H1 (cell line): ENCODE measurements around the gene TMPRSS2. TPM values are rescaled to one million over a fixed set of nuclear protein-coding genes. Genes with fewer than 3 reads are reported as not detected.

Source experiments
- CTCF ChIA-PET: fragments of 300-600 bp; sonication (Branson Sonifier 250); formaldehyde crosslinking; loops from one replicate; lab custom pipeline; 2021; ENCODE audit not compliant: partially characterized antibody; lab: Charles Lee
- POLR2A ChIA-PET: fragments of 300-600 bp; sonication (Branson Sonifier 250); formaldehyde crosslinking; loops from one replicate; lab custom pipeline; 2021; ENCODE audit warnings: inconsistent platforms; ENCODE audit not compliant: partially characterized antibody; lab: Charles Lee
- DNase-seq, 2 experiments: peaks; one replicate each; pipeline versions ENCODE4 v3.0.0 to v3.0.0-alpha.2; 2010 to 2022; ENCODE audit warnings: low spot score in 2 of 2, low read depth in 1 of 2, mixed read lengths in 1 of 2
- FAIRE-seq: peaks from 2 replicates; lab custom pipeline; 2011; peaks lifted over from hg19 to GRCh38; lab: Jason Lieb, UNC
- H2AFZ ChIP-seq: 2 replicates; pipeline ENCODE4 v1.8.1; 2012; ENCODE audit warnings: low read length, inconsistent platforms
- H2AK5ac ChIP-seq: 2 replicates; pipeline ENCODE4 v1.6.1; 2013; ENCODE audit warnings: low read depth, low read length
- H2BK120ac ChIP-seq: replicated peaks from 2 replicates; pipeline ENCODE3; 2013; ENCODE audit warnings: low read depth, low read length, inconsistent platforms
- H2BK12ac ChIP-seq: 2 replicates; pipeline ENCODE4 v1.6.1; 2013; ENCODE audit warnings: low read depth, low read length
- H2BK15ac ChIP-seq: 2 replicates; pipeline ENCODE4 v1.6.1; 2013; ENCODE audit warnings: low read length
- H2BK20ac ChIP-seq: 2 replicates; pipeline ENCODE4 v1.6.1; 2013; ENCODE audit warnings: low read length
- H2BK5ac ChIP-seq: 2 replicates; pipeline ENCODE4 v1.6.1; 2013; ENCODE audit warnings: low read depth, low read length
- H3K14ac ChIP-seq: 2 replicates; pipeline ENCODE4 v1.6.1; 2013; ENCODE audit warnings: inconsistent platforms; ENCODE audit not compliant: insufficient read length
- H3K18ac ChIP-seq: 2 replicates; pipeline ENCODE4 v1.6.1; 2013; ENCODE audit warnings: low read length; ENCODE audit errors: extremely low read depth
- H3K23ac ChIP-seq: 2 replicates; pipeline ENCODE4 v1.6.1; 2013; ENCODE audit warnings: inconsistent platforms; ENCODE audit not compliant: insufficient read length
- H3K23me2 ChIP-seq: 2 replicates; pipeline ENCODE4 v1.6.1; 2013; ENCODE audit warnings: low read depth, low read length
- H3K27ac ChIP-seq: 2 replicates; pipeline ENCODE4 v1.6.1; 2011; ENCODE audit warnings: low read depth, low read length, inconsistent platforms
- H3K27me3 ChIP-seq, 4 experiments: replicated peaks in 1 of 4; 1 replicate in 1 of 4; 2 replicates in 3 of 4; pipeline versions ENCODE4 v1.6.1 to v1.8.1; 2011 to 2013; ENCODE audit warnings: low read length in 3 of 4, mild to moderate bottlenecking in 3 of 4, inconsistent platforms in 2 of 4, mixed read lengths in 2 of 4, moderate library complexity in 1 of 4; ENCODE audit not compliant: control insufficient read depth in 3 of 4, insufficient read depth in 3 of 4; ENCODE audit errors: extremely low read depth in 1 of 4
- H3K36me3 ChIP-seq, 4 experiments: 2 replicates each; pipeline versions ENCODE4 v1.6.1 to v1.8.1; 2011 to 2013; ENCODE audit warnings: mild to moderate bottlenecking in 4 of 4, low read length in 3 of 4, moderate library complexity in 2 of 4, control low read depth in 1 of 4, inconsistent platforms in 1 of 4; ENCODE audit not compliant: insufficient read depth in 4 of 4, control insufficient read depth in 2 of 4
- H3K4ac ChIP-seq: replicated peaks from 2 replicates; pipeline ENCODE3; 2013; ENCODE audit warnings: low read length, low read depth, mixed read lengths, inconsistent platforms; ENCODE audit not compliant: insufficient read length
- H3K4me1 ChIP-seq, 4 experiments: replicated peaks in 1 of 4; 1 replicate in 1 of 4; 2 replicates in 3 of 4; pipeline versions ENCODE4 v1.6.1 to v1.8.1; 2011 to 2013; ENCODE audit warnings: low read length in 3 of 4, inconsistent platforms in 2 of 4, mixed read lengths in 1 of 4; ENCODE audit not compliant: insufficient read depth in 4 of 4, control insufficient read depth in 3 of 4
- H3K4me2 ChIP-seq, 2 experiments: 2 replicates each; pipeline versions ENCODE4 v1.6.1 to v1.8.1; 2011 to 2013; ENCODE audit warnings: low read depth in 2 of 2, low read length in 2 of 2, control low read depth in 1 of 2, inconsistent platforms in 1 of 2, mild to moderate bottlenecking in 1 of 2; ENCODE audit not compliant: insufficient read depth in 1 of 2
- H3K4me3 ChIP-seq, 4 experiments: fragments of 200-600, 300-600 bp in 1 of 4; sonication (generic), shearing (Covaris generic), sonication (Bioruptor Twin) in 1 of 4; 2 replicates each; pipeline versions ENCODE4 v1.5.1 to v1.8.1; 2011 to 2016; ENCODE audit warnings: low read length in 4 of 4, low read depth in 3 of 4, control low read depth in 2 of 4, inconsistent platforms in 2 of 4, mild to moderate bottlenecking in 2 of 4, mixed read lengths in 1 of 4, moderate library complexity in 1 of 4; ENCODE audit not compliant: insufficient read depth in 2 of 4; ENCODE audit errors: extremely low read depth in 1 of 4
- H3K56ac ChIP-seq: replicated peaks from 2 replicates; pipeline ENCODE3; 2013; ENCODE audit warnings: low read depth, mild to moderate bottlenecking, mixed read lengths, low read length, inconsistent platforms; ENCODE audit not compliant: insufficient read length
- H3K79me1 ChIP-seq: 2 replicates; pipeline ENCODE4 v1.6.1; 2013; ENCODE audit warnings: low read depth, low read length, control low read depth
- H3K79me2 ChIP-seq, 2 experiments: 2 replicates each; pipeline versions ENCODE4 v1.6.1 to v1.8.1; 2012 to 2013; ENCODE audit warnings: low read length in 2 of 2, mild to moderate bottlenecking in 2 of 2, inconsistent platforms in 1 of 2; ENCODE audit not compliant: insufficient read depth in 2 of 2, control insufficient read depth in 1 of 2
- H3K9ac ChIP-seq, 4 experiments: replicated peaks in 1 of 4; 1 replicate in 1 of 4; 2 replicates in 3 of 4; pipeline versions ENCODE4 v1.6.1 to v1.8.1; 2011 to 2013; ENCODE audit warnings: low read depth in 3 of 4, low read length in 3 of 4, control low read depth in 2 of 4, mild to moderate bottlenecking in 2 of 4, moderate library complexity in 2 of 4, inconsistent platforms in 1 of 4; ENCODE audit errors: extremely low read depth in 1 of 4
- H3K9me3 ChIP-seq, 2 experiments: 2 replicates each; pipeline versions ENCODE4 v1.6.1 to v1.8.1; 2012 to 2013; ENCODE audit warnings: mild to moderate bottlenecking in 2 of 2, moderate library complexity in 2 of 2, control low read depth in 1 of 2, inconsistent platforms in 1 of 2, low read depth in 1 of 2, low read length in 1 of 2, mixed read lengths in 1 of 2; ENCODE audit not compliant: insufficient read depth in 2 of 2
- H4K20me1 ChIP-seq, 2 experiments: replicated peaks in 1 of 2; 2 replicates each; pipeline versions ENCODE3 to v1.8.1; 2011 to 2013; ENCODE audit warnings: inconsistent platforms in 2 of 2, low read length in 2 of 2, mild to moderate bottlenecking in 1 of 2; ENCODE audit not compliant: insufficient read depth in 2 of 2, control insufficient read depth in 1 of 2
- H4K5ac ChIP-seq: 2 replicates; pipeline ENCODE4 v1.6.1; 2013; ENCODE audit warnings: low read length, low read depth, mixed read lengths, inconsistent platforms; ENCODE audit not compliant: insufficient read length
- H4K8ac ChIP-seq: 2 replicates; pipeline ENCODE4 v1.8.0; 2013; ENCODE audit warnings: mild to moderate bottlenecking, moderate library complexity, low read length, inconsistent platforms; ENCODE audit not compliant: insufficient read depth; ENCODE audit errors: extremely low read depth
- H4K91ac ChIP-seq: replicated peaks from 2 replicates; pipeline ENCODE3; 2013; ENCODE audit warnings: low read length, mixed read lengths, inconsistent platforms; ENCODE audit not compliant: insufficient read length
- EZH2 ChIP-seq: fragments of 200-600 bp; sonication (generic); IDR thresholded peaks from 2 replicates; pipeline ENCODE4 v1.7.1; 2012; ENCODE audit warnings: low read depth, mild to moderate bottlenecking, moderate library complexity, low read length, inconsistent platforms; ENCODE audit not compliant: severe bottlenecking
- GABPA ChIP-seq: IDR thresholded peaks from 2 replicates; pipeline ENCODE4 v1.6.1; 2011; ENCODE audit warnings: mild to moderate bottlenecking, low read length, moderate library complexity, borderline replicate concordance; ENCODE audit not compliant: insufficient read depth
- HDAC2 ChIP-seq, 2 experiments: fragments of 300-600 bp in 1 of 2; sonication (generic) in 1 of 2; IDR thresholded peaks; 2 replicates each; pipeline ENCODE4 v1.6.1; 2011 to 2012; ENCODE audit warnings: low read depth in 2 of 2, low read length in 2 of 2, mild to moderate bottlenecking in 2 of 2, moderate library complexity in 2 of 2, borderline replicate concordance in 1 of 2, inconsistent platforms in 1 of 2
- HDAC6 ChIP-seq: IDR thresholded peaks from one replicate; pipeline ENCODE4 v1.7.1; 2012; ENCODE audit warnings: low read depth, mild to moderate bottlenecking, inconsistent platforms, low read length, moderate library complexity
- KDM1A ChIP-seq: fragments of 200-600, 300-600 bp; sonication (generic); IDR thresholded peaks from 2 replicates; pipeline ENCODE4 v1.7.1; 2016; ENCODE audit warnings: mild to moderate bottlenecking, low read length, borderline replicate concordance
- RAD21 ChIP-seq, 2 experiments: IDR thresholded peaks in 1 of 2; conservative IDR thresholded peaks in 1 of 2; 2 replicates each; pipeline ENCODE4 v1.6.1; 2011; ENCODE audit warnings: low read depth in 2 of 2, low read length in 2 of 2, improper control_type of control experiment in 1 of 2, inconsistent platforms in 1 of 2, mild to moderate bottlenecking in 1 of 2, moderate library complexity in 1 of 2
- RNF2 ChIP-seq: fragments of 200-900, 300-1000 bp; sonication (generic); IDR thresholded peaks from 2 replicates; pipeline ENCODE4 v1.7.1; 2016; ENCODE audit warnings: borderline replicate concordance, low read depth, mild to moderate bottlenecking, antibody characterized with exemption, low read length; ENCODE audit not compliant: poor library complexity, severe bottlenecking; ENCODE audit errors: missing control alignments
- RXRA ChIP-seq: IDR thresholded peaks from 2 replicates; pipeline ENCODE4 v1.6.1; 2011; ENCODE audit warnings: low read depth, mild to moderate bottlenecking, low read length, moderate library complexity; ENCODE audit not compliant: insufficient read depth
- SAP30 ChIP-seq: fragments of 300-600 bp; sonication (generic); IDR thresholded peaks from 2 replicates; pipeline ENCODE4 v1.7.1; 2012; ENCODE audit warnings: low read length, moderate library complexity, mild to moderate bottlenecking, inconsistent platforms; ENCODE audit not compliant: insufficient read depth, insufficient replicate concordance
- SRF ChIP-seq: IDR thresholded peaks from 2 replicates; pipeline ENCODE4 v1.6.1; 2011; ENCODE audit warnings: mild to moderate bottlenecking, low read depth, low read length, moderate library complexity
- SUZ12 ChIP-seq: fragments of 200-600 bp; sonication (generic); IDR thresholded peaks from 2 replicates; pipeline ENCODE4 v1.6.1; 2012; ENCODE audit warnings: mild to moderate bottlenecking, inconsistent platforms, low read length, moderate library complexity, mixed read lengths
- TEAD4 ChIP-seq: IDR thresholded peaks from 2 replicates; pipeline ENCODE4 v1.6.1; 2012; ENCODE audit warnings: low read depth, low read length, inconsistent platforms, mixed read lengths
- YY1 ChIP-seq: IDR thresholded peaks from 2 replicates; pipeline ENCODE4 v1.6.1; 2011; ENCODE audit warnings: low read depth, mild to moderate bottlenecking, low read length
- WGBS, 2 experiments: shearing (Covaris generic) in 1 of 2; methylation state at CpG; one replicate each; pipeline versions ENCODE4 v1.1.6 to v1.1.7; 2013 to 2015; ENCODE audit warnings: low lambda C conversion rate in 2 of 2, mixed read lengths in 2 of 2, inconsistent platforms in 1 of 2, low coverage in 1 of 2, missing lambda C conversion rate in 1 of 2; ENCODE audit not compliant: insufficient replicate concordance in 2 of 2, insufficient coverage in 1 of 2, insufficient read length in 1 of 2; ENCODE audit errors: extremely low coverage in 1 of 2, missing lambda C conversion rate in 1 of 2; 5-methylcytosine and 5-hydroxymethylcytosine counted together
- polyA plus RNA-seq, 7 experiments: library from polyadenylated mRNA; depleted of rRNA in 3 of 7; stranded (reverse) in 5 of 7; unstranded in 2 of 7; fragments of >200 nt in 5 of 7; fragments of 200-250 nt in 2 of 7; gene quantifications; 1 replicate in 5 of 7; 2 replicates in 1 of 7; 4 replicates in 1 of 7; pipeline versions ENCODE4 v1.2.1 to v1.2.3, GENCODE V29; 2011 to 2013; ENCODE audit warnings: missing spikeins in 2 of 7, mixed read lengths in 2 of 7
- total RNA-seq: library from RNA; stranded (reverse); fragmentation: NEBNext Ultra II Directional; extraction: Animal tissue kit (Norgen Biotek cat#: 25700); gene quantifications from 2 replicates; pipeline ENCODE4 v1.2.1, GENCODE V29; 2021

Gene TMPRSS2
- total and polyA plus RNA-seq, 2 of the 8 experiments (the other 6 are each of a cell fraction or from before 2014, with no cell fraction given), result 9.2 to 11.0 TPM

- Histone ChIP-seq H4K5ac (no peak overlapping the region), H4K91ac (no peak overlapping the region), H3K4me2 (no peak overlapping the region), H3K23me2 (no peaks in the 10 kb centered on the region), H2BK20ac (no peak overlapping the region), H3K4ac (no peak overlapping the region), H2BK5ac (no peak overlapping the region), H3K56ac (no peak overlapping the region), H4K8ac (no peak overlapping the region), H2BK15ac (no peak overlapping the region), H3K4me3 (no peak overlapping the region), H3K27ac (no peak overlapping the region), H3K36me3 (no peaks in the 10 kb centered on the region), H2AK5ac (no peak overlapping the region), H3K14ac (no peak overlapping the region), H3K79me2 (no peaks in the 10 kb centered on the region), H4K20me1 (no peaks in the 10 kb centered on the region), H2BK120ac (no peak overlapping the region), H3K9ac (no peak overlapping the region), H3K4me1 (peaks cover 0 to 3% (median 2%) of the 10 kb centered on the region in 4 experiments; a peak in 1 of 7 replicates), H2AFZ (no peak overlapping the region), H3K18ac (no peak overlapping the region), H2BK12ac (no peak overlapping the region), H3K27me3 (no peaks in the 10 kb centered on the region), H3K9me3 (no peaks in the 10 kb centered on the region), H3K79me1 (no peaks in the 10 kb centered on the region), H3K23ac (no peak overlapping the region)
- 93% methylated on average over 3 of the region's 3 CpGs; no CpG with 5 or more reads in 1 of the 2 experiments for WGBS, 2 experiments
- ChIA-PET POLR2A (no interaction called here), CTCF (interaction anchor here (1.3 kb wide), 1 partner anchor 33 kb away, joined by 3 read pairs; no protein-coding TSS in a partner anchor)
- no peak for DNase-seq
- FAIRE-seq, result no peak
- TF ChIP-seq RXRA (no peak), HDAC6 (no peak), HDAC2 (IDR thresholded peaks at IDR 0.05; ENCODE audit: borderline replicate concordance in 1 of 2, low read depth in 2 of 2, low read length in 2 of 2) (no peak), YY1 (no peak), GABPA (no peak), SRF (no peak), TEAD4 (no peak), RNF2 (no peak), SAP30 (no peak), RAD21 (IDR thresholded peaks at IDR 0.05 in 1 of 2, conservative IDR thresholded peaks at IDR 0.05 in 1 of 2; ENCODE audit: low read depth in 2 of 2, low read length in 2 of 2) (no peak), EZH2 (no peak), KDM1A (no peak), SUZ12 (no peak)
These were observed 39.2 kb upstream of the TMPRSS2 start for GRCh38 chr21:41547111-41547510.
